GM18861 (cell line): Measurements from ENCODE around the gene SERTAD1.
"Not testable (repeated sequence)": the region's sequence is repeated elsewhere in the genome, so short reads cannot be mapped to it uniquely, and the experiment has no call there.

Experiments
- ATAC-seq: cut with Tn5 transposase; IDR thresholded peaks from one replicate; pipeline ENCODE4 v1.9.1; 2021; ENCODE audit not compliant: unreplicated experiment

The SERTAD1 gene

GRCh38 chr19:40422748-40423566 lies 2.8 kb downstream of the SERTAD1 start:
- ATAC-seq: no peak

- ATAC-seq: no peak
These were observed 3.6 kb downstream of the SERTAD1 start for GRCh38 chr19:40421993-40422747.

- no peak for ATAC-seq
These were observed 4.7 kb downstream of the SERTAD1 start for GRCh38 chr19:40420766-40421765.

GRCh38 chr19:40420451-40420765 lies 5.4 kb downstream of the SERTAD1 start:
- ATAC-seq: no peak

GRCh38 chr19:40419780-40420179 lies 6.0 kb downstream of the SERTAD1 start:
- no peak for ATAC-seq

GRCh38 chr19:40419066-40419612 lies 6.7 kb downstream of the SERTAD1 start:
- no peak for ATAC-seq

GRCh38 chr19:40418040-40418439 lies 7.8 kb downstream of the SERTAD1 start:
- no peak for ATAC-seq

GRCh38 chr19:40417643-40417981 lies 8.2 kb downstream of the SERTAD1 start:
- ATAC-seq: no peak

GRCh38 chr19:40416918-40417642 lies 8.7 kb downstream of the SERTAD1 start:
- no peak for ATAC-seq

- ATAC-seq: no peak
These were observed 10.0 kb downstream of the SERTAD1 start for GRCh38 chr19:40415768-40416167.

- no peak for ATAC-seq
These were observed 11.0 kb downstream of the SERTAD1 start for GRCh38 chr19:40414542-40415535.

- ATAC-seq: no peak
These were observed 12.4 kb downstream of the SERTAD1 start, which contains the start of gene PRX for GRCh38 chr19:40413291-40413845. TSS of gene PRX (minus strand) at chr19:40413378. CDS start at chr19:40407932, 5,446 bp downstream.

- ATAC-seq: no peak
These were observed 12.9 kb downstream of the SERTAD1 start for GRCh38 chr19:40412866-40413265.

- no peak for ATAC-seq
These were observed 13.8 kb downstream of the SERTAD1 start for GRCh38 chr19:40411958-40412499.

GRCh38 chr19:40411125-40411842 lies 14.5 kb downstream of the SERTAD1 start:
- no peak for ATAC-seq

GRCh38 chr19:40410030-40410389 lies 15.8 kb downstream of the SERTAD1 start:
- ATAC-seq: no peak

GRCh38 chr19:40408598-40408925 lies 17.2 kb downstream of the SERTAD1 start:
- ATAC-seq: not testable (repeated sequence)
